ENCODE measurements around the gene IGFALS. TPM values are rescaled to one million over a fixed set of nuclear protein-coding genes. Genes with fewer than 3 reads are reported as not detected.

Gene IGFALS
- total and polyA plus RNA-seq, 2 of the 4 experiments (the other 2 are of a cell fraction): not detected

DNA sequence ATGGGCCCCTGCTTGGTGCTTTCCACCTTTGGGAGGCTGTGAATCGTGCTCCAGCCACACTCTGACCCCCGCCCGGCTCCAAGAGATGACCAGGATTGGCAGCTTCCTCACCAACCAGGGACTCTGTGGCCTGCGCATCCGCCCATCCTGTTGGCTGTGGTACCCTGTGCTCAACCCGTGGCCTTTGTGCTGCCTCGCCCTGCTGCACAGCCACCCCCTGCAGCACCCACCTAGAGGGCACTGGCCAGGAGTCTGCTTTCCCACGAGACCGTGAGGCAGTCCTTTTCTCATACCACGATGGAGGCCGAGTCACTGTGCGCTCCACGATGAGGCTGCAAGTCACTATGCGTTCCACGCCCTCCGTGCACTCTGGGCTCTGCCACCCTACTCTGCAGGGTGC, 41.6 kb downstream of the IGFALS start:
- CTCF ChIA-PET: no interaction called here

More for the DNA sequence above, 41.6 kb downstream of the IGFALS start:
- Histone ChIP-seq H3K79me1 (ENCODE audit: low read depth in 1 of 2, low read length in 2 of 2) (peaks cover 15 to 30% of the 10 kb centered on the region in 2 experiments; a peak in 2 of 4 replicates), H4K91ac (ENCODE audit: insufficient read depth, low read depth, low read length) (no peak overlapping the region), H3K9me3 (ENCODE audit: control insufficient read depth, insufficient read depth, low read length) (no peaks in the 10 kb centered on the region), H3K23ac (ENCODE audit: low read depth, low read length) (no peak overlapping the region), H2BK20ac (ENCODE audit: low read depth, low read length) (no peak overlapping the region), H3K14ac (replicated peaks; ENCODE audit: low read depth, low read length) (no peak overlapping the region), H4K20me1 (ENCODE audit: insufficient read depth, low read length) (peaks cover 4% of the 10 kb centered on the region; the same call in 1 of the 2 replicates), H3K27me3 (ENCODE audit: control insufficient read depth, insufficient read depth, low read length) (no peaks in the 10 kb centered on the region), H3K4me2 (ENCODE audit: low read depth, low read length) (no peak overlapping the region), H3K18ac (ENCODE audit: low read depth, low read length) (no peak overlapping the region), H2AK9ac (replicated peaks; ENCODE audit: low read depth, low read length, poor library complexity) (no peak overlapping the region), H3K9me1 (ENCODE audit: insufficient read depth, low read length) (peaks cover 6% of the 10 kb centered on the region; the same call in 1 of the 2 replicates), H2BK120ac (ENCODE audit: low read depth, low read length) (no peak overlapping the region), H3K27ac (ENCODE audit: insufficient read depth, low read length) (no peak overlapping the region), H4K8ac (ENCODE audit: low read depth in 2 of 2, low read length in 2 of 2) (no peak overlapping the region), H3K4me1 (ENCODE audit: control insufficient read depth, insufficient read depth, low read length) (no peaks in the 10 kb centered on the region), H3K56ac (ENCODE audit: extremely low read depth, insufficient read depth, low read length) (no peak overlapping the region), H3K9ac (ENCODE audit: low read depth, low read length) (no peak overlapping the region), H3K4me3 (ENCODE audit: insufficient read depth, low read depth, low read length) (no peak overlapping the region), H2AK5ac (ENCODE audit: low read depth, low read length) (no peak overlapping the region), H2BK5ac (ENCODE audit: low read depth, low read length, poor library complexity, severe bottlenecking) (no peak overlapping the region), H3K4ac (ENCODE audit: low read depth, low read length) (no peak overlapping the region), H3K36me3 (ENCODE audit: control insufficient read depth, insufficient read depth, low read length) (peaks cover 60% of the 10 kb centered on the region), H2AFZ (replicated peaks; ENCODE audit: low read length, poor library complexity) (no peak overlapping the region), H2BK15ac (ENCODE audit: low read depth, low read length) (no peak overlapping the region), H4K5ac (ENCODE audit: low read depth, low read length) (no peak overlapping the region)
- WGBS, 2 experiments (ENCODE audit: extremely low coverage in 2 of 2, insufficient read length in 1 of 2): 97% methylated on average over 14 of the region's 16 CpGs; no CpG with 5 or more reads in 1 of the 2 experiments
- no peak for TF ChIP-seq RAD21 (IDR thresholded peaks at IDR 0.05; ENCODE audit: low read length)
- DNase-seq (no peak), ATAC-seq (ENCODE audit: low read depth) (no peak)
- dilution Hi-C loops (cut with HindIII; ENCODE audit: low sequenced_read_pairs, unreplicated experiment) (no loop called here), intact Hi-C loops (cut with micrococcal nuclease) (no loop called here), in situ Hi-C loops (cut with MboI; ENCODE audit: low sequenced_read_pairs) (no loop called here)
- BruUV-seq (replicated peaks): no TSS peak
- POLR2A ChIA-PET (ENCODE audit: unreplicated experiment): no interaction called here
